ENCODE results near the gene HBEGF.

DNA sequence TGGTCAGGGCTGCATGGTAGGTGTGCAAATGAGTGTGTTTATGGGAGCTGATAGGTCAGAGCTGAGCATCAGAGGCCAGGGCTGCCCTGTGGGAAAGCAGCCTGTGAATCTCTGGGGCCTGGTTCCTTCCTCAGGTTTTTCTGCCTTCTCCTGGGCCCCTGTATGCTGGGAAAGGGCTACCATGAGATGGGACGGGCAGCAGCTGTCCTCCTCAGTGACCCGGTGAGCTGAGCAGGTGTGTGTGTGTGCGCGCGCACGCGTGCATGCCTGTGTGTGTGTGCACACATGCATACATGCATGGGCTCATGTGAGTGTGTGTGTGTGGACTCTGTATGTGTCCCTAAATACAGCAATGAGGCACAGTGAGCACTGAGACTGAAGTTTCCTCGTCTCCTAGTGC, 15.9 kb upstream of the HBEGF start:
- TF ChIP-seq, protein P1, sequence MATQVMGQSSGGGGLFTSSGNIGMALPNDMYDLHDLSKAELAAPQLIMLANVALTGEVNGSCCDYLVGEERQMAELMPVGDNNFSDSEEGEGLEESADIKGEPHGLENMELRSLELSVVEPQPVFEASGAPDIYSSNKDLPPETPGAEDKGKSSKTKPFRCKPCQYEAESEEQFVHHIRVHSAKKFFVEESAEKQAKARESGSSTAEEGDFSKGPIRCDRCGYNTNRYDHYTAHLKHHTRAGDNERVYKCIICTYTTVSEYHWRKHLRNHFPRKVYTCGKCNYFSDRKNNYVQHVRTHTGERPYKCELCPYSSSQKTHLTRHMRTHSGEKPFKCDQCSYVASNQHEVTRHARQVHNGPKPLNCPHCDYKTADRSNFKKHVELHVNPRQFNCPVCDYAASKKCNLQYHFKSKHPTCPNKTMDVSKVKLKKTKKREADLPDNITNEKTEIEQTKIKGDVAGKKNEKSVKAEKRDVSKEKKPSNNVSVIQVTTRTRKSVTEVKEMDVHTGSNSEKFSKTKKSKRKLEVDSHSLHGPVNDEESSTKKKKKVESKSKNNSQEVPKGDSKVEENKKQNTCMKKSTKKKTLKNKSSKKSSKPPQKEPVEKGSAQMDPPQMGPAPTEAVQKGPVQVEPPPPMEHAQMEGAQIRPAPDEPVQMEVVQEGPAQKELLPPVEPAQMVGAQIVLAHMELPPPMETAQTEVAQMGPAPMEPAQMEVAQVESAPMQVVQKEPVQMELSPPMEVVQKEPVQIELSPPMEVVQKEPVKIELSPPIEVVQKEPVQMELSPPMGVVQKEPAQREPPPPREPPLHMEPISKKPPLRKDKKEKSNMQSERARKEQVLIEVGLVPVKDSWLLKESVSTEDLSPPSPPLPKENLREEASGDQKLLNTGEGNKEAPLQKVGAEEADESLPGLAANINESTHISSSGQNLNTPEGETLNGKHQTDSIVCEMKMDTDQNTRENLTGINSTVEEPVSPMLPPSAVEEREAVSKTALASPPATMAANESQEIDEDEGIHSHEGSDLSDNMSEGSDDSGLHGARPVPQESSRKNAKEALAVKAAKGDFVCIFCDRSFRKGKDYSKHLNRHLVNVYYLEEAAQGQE (IDR thresholded peaks at IDR 0.05; ENCODE audit: low read depth): no peak
- TF ChIP-seq, protein P2, sequence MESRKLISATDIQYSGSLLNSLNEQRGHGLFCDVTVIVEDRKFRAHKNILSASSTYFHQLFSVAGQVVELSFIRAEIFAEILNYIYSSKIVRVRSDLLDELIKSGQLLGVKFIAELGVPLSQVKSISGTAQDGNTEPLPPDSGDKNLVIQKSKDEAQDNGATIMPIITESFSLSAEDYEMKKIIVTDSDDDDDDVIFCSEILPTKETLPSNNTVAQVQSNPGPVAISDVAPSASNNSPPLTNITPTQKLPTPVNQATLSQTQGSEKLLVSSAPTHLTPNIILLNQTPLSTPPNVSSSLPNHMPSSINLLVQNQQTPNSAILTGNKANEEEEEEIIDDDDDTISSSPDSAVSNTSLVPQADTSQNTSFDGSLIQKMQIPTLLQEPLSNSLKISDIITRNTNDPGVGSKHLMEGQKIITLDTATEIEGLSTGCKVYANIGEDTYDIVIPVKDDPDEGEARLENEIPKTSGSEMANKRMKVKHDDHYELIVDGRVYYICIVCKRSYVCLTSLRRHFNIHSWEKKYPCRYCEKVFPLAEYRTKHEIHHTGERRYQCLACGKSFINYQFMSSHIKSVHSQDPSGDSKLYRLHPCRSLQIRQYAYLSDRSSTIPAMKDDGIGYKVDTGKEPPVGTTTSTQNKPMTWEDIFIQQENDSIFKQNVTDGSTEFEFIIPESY (IDR thresholded peaks at IDR 0.05; ENCODE audit: extremely low read depth, insufficient replicate concordance, low read length): no peak
- no peak for TF ChIP-seq SRF (IDR thresholded peaks at IDR 0.05; ENCODE audit: low read depth)
- TF ChIP-seq EZH2phosphoT487 (IDR thresholded peaks at IDR 0.05; ENCODE audit: borderline replicate concordance): no peak
- no peak for TF ChIP-seq POLR2AphosphoS5 (IDR thresholded peaks at IDR 0.05; ENCODE audit: low read depth, low read length)
- TF ChIP-seq EZH2 (IDR thresholded peaks at IDR 0.05): no peak
- TF ChIP-seq, protein P3, sequence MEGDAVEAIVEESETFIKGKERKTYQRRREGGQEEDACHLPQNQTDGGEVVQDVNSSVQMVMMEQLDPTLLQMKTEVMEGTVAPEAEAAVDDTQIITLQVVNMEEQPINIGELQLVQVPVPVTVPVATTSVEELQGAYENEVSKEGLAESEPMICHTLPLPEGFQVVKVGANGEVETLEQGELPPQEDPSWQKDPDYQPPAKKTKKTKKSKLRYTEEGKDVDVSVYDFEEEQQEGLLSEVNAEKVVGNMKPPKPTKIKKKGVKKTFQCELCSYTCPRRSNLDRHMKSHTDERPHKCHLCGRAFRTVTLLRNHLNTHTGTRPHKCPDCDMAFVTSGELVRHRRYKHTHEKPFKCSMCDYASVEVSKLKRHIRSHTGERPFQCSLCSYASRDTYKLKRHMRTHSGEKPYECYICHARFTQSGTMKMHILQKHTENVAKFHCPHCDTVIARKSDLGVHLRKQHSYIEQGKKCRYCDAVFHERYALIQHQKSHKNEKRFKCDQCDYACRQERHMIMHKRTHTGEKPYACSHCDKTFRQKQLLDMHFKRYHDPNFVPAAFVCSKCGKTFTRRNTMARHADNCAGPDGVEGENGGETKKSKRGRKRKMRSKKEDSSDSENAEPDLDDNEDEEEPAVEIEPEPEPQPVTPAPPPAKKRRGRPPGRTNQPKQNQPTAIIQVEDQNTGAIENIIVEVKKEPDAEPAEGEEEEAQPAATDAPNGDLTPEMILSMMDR (IDR thresholded peaks at IDR 0.05 in 2 of 3, conservative IDR thresholded peaks at IDR 0.05 in 1 of 3; ENCODE audit: borderline replicate concordance in 1 of 3, insufficient read depth in 1 of 3, low read depth in 2 of 3, low read length in 2 of 3): no peak
- TF ChIP-seq POLR2A (IDR thresholded peaks at IDR 0.05; ENCODE audit: borderline replicate concordance, extremely low read depth, insufficient read depth, insufficient read length): no peak
- no peak for TF ChIP-seq SP1 (IDR thresholded peaks at IDR 0.05; ENCODE audit: low read depth)
- TF ChIP-seq, protein P4, sequence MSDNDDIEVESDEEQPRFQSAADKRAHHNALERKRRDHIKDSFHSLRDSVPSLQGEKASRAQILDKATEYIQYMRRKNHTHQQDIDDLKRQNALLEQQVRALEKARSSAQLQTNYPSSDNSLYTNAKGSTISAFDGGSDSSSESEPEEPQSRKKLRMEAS (IDR thresholded peaks at IDR 0.05): no peak
- no peak for TF ChIP-seq CEBPB (IDR thresholded peaks at IDR 0.05; ENCODE audit: low read depth)
- TF ChIP-seq, protein P5, sequence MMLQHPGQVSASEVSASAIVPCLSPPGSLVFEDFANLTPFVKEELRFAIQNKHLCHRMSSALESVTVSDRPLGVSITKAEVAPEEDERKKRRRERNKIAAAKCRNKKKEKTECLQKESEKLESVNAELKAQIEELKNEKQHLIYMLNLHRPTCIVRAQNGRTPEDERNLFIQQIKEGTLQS (IDR thresholded peaks at IDR 0.05): no peak
